ENCODE results near the gene HDDC2.

GRCh38 chr6:125285936-125286335 lies 15.8 kb downstream of the HDDC2 start:
- TF ChIP-seq CTCF (IDR thresholded peaks at IDR 0.05; ENCODE audit: poor library complexity, severe bottlenecking) (no peak), EZH2 (IDR thresholded peaks at IDR 0.05; ENCODE audit: borderline replicate concordance, insufficient read depth, low read length, poor library complexity, severe bottlenecking) (no peak), POLR2AphosphoS5 (IDR thresholded peaks at IDR 0.05) (no peak), REST (IDR thresholded peaks at IDR 0.05; ENCODE audit: borderline replicate concordance) (no peak)
